ENCODE measurements around the gene FAM83D.

- TF ChIP-seq CTCF (IDR thresholded peaks at IDR 0.05; ENCODE audit: low read depth, low read length) (no peak), EZH2phosphoT487 (IDR thresholded peaks at IDR 0.05; ENCODE audit: low read depth) (no peak)
Observed at GRCh38 chr20:38950254-38950653, 24.0 kb downstream of the FAM83D start.

Data from OCI-LY3 (cell line).